ENCODE results near the gene JAZF1. TPM values are rescaled to one million over a fixed set of nuclear protein-coding genes. Genes with fewer than 3 reads are reported as not detected.

JAZF1 gene
- total and polyA plus RNA-seq, 4 donors = 5.2 to 16.5 (median 10.7) TPM

- ATAC-seq (ENCODE audit: insufficient read depth, low FRiP score) (no peak), DNase-seq (peak in 1 of 3 donors; percentile 12)
- WGBS, 2 donors = 67 to 80% methylated on average over 5 of the region's 5 CpGs
- Histone ChIP-seq H3K9ac (ENCODE audit: insufficient read depth in 1 of 2, low read length in 2 of 2) (no peak overlapping the region), H3K9me3 (ENCODE audit: control insufficient read depth in 4 of 4, insufficient read depth in 3 of 4, low read length in 3 of 4) (no peaks in the 10 kb centered on the region), H3K36me3 (ENCODE audit: control insufficient read depth in 4 of 4, insufficient read depth in 4 of 4, low read length in 4 of 4) (no peaks in the 10 kb centered on the region), H3K27me3 (ENCODE audit: control insufficient read depth in 3 of 3, insufficient read depth in 3 of 3, low read length in 2 of 3) (no peaks in the 10 kb centered on the region), H3K4me1 (ENCODE audit: control insufficient read depth in 5 of 5, insufficient read depth in 5 of 5, low read length in 5 of 5) (peaks cover 0 to 10% (median 2%) of the 10 kb centered on the region in 5 donors), H3K27ac (ENCODE audit: low read depth in 1 of 2, low read length in 1 of 2) (no peak overlapping the region), H3K4me3 (no peak overlapping the region)
- TF ChIP-seq CTCF (IDR thresholded peaks at IDR 0.05; ENCODE audit: control extremely low read depth, extremely low read depth) = no peak
Measured at GRCh38 chr7:28183627-28184026, 3.0 kb upstream of the JAZF1 start.

GRCh38 chr7:28182071-28182471, 1.5 kb upstream of the JAZF1 start:
- peaks cover 0 to 11% (median 2%) of the 10 kb centered on the region in 5 donors for H3K4me1 ChIP-seq (ENCODE audit: control insufficient read depth in 5 of 5, insufficient read depth in 5 of 5, low read length in 5 of 5)
- 71 to 82% methylated on average over 2 of the region's 2 CpGs for WGBS, 2 donors
- no peaks in the 10 kb centered on the region for H3K9me3 ChIP-seq (ENCODE audit: control insufficient read depth in 4 of 4, insufficient read depth in 3 of 4, low read length in 3 of 4)
- no peaks in the 10 kb centered on the region for H3K36me3 ChIP-seq (ENCODE audit: control insufficient read depth in 4 of 4, insufficient read depth in 4 of 4, low read length in 4 of 4)
- ATAC-seq (ENCODE audit: insufficient read depth, low FRiP score) = no peak
- peak in 1 of 3 donors; percentile 22 for DNase-seq
- no peak overlapping the region for H3K27ac ChIP-seq (ENCODE audit: low read depth in 1 of 2, low read length in 1 of 2)
- H3K4me3 ChIP-seq = no peak overlapping the region
- TF ChIP-seq CTCF (IDR thresholded peaks at IDR 0.05; ENCODE audit: control extremely low read depth, extremely low read depth) = no peak
- H3K27me3 ChIP-seq (ENCODE audit: control insufficient read depth in 3 of 3, insufficient read depth in 3 of 3, low read length in 2 of 3) = no peaks in the 10 kb centered on the region
- no peak overlapping the region for H3K9ac ChIP-seq (ENCODE audit: insufficient read depth in 1 of 2, low read length in 2 of 2)

GRCh38 chr7:28181416-28181815, 821 bp upstream of the JAZF1 start:
- DNase-seq (no peak), ATAC-seq (ENCODE audit: insufficient read depth, low FRiP score) (no peak)
- TF ChIP-seq CTCF (IDR thresholded peaks at IDR 0.05; ENCODE audit: control extremely low read depth, extremely low read depth) = no peak
- H3K36me3 ChIP-seq (ENCODE audit: control insufficient read depth in 4 of 4, insufficient read depth in 4 of 4, low read length in 4 of 4) = no peaks in the 10 kb centered on the region
- H3K4me3 ChIP-seq = no peak overlapping the region
- no peaks in the 10 kb centered on the region for H3K27me3 ChIP-seq (ENCODE audit: control insufficient read depth in 3 of 3, insufficient read depth in 3 of 3, low read length in 2 of 3)
- 90 to 91% methylated on average over 5 of the region's 5 CpGs for WGBS, 2 donors
- no peaks in the 10 kb centered on the region for H3K9me3 ChIP-seq (ENCODE audit: control insufficient read depth in 4 of 4, insufficient read depth in 3 of 4, low read length in 3 of 4)
- peaks cover 0 to 11% (median 2%) of the 10 kb centered on the region in 5 donors for H3K4me1 ChIP-seq (ENCODE audit: control insufficient read depth in 5 of 5, insufficient read depth in 5 of 5, low read length in 5 of 5)
- no peak overlapping the region for H3K27ac ChIP-seq (ENCODE audit: low read depth in 1 of 2, low read length in 1 of 2)
- no peak overlapping the region for H3K9ac ChIP-seq (ENCODE audit: insufficient read depth in 1 of 2, low read length in 2 of 2)

GRCh38 chr7:28180031-28180363, 598 bp downstream of the JAZF1 start:
- ATAC-seq (ENCODE audit: insufficient read depth, low FRiP score) (no peak), DNase-seq (no peak)
- TF ChIP-seq CTCF (IDR thresholded peaks at IDR 0.05; ENCODE audit: control extremely low read depth, extremely low read depth) = no peak
- 0 to 2% methylated on average over 17 to 55 of the region's 55 CpGs for WGBS, 2 donors
- peaks cover 2 to 11% (median 3%) of the 10 kb centered on the region in 5 donors for H3K4me1 ChIP-seq (ENCODE audit: control insufficient read depth in 5 of 5, insufficient read depth in 5 of 5, low read length in 5 of 5)
- H3K9me3 ChIP-seq (ENCODE audit: control insufficient read depth in 4 of 4, insufficient read depth in 3 of 4, low read length in 3 of 4) = no peaks in the 10 kb centered on the region
- H3K4me3 ChIP-seq = peak overlapping the region; percentile 93
- peak overlapping the region; percentile 77 to 96 for H3K27ac ChIP-seq (ENCODE audit: low read depth in 1 of 2, low read length in 1 of 2)
- H3K36me3 ChIP-seq (ENCODE audit: control insufficient read depth in 4 of 4, insufficient read depth in 4 of 4, low read length in 4 of 4) = peaks cover 0 to 1% (median 0%) of the 10 kb centered on the region in 4 donors
- H3K9ac ChIP-seq (ENCODE audit: insufficient read depth in 1 of 2, low read length in 2 of 2) = no peak overlapping the region
- no peaks in the 10 kb centered on the region for H3K27me3 ChIP-seq (ENCODE audit: control insufficient read depth in 3 of 3, insufficient read depth in 3 of 3, low read length in 2 of 3)

All from lung (tissue), 12 donors.